Spleen (tissue), 7 donors: ENCODE results near the gene ADAMTS6.

Source experiments
- POLR2AphosphoS5 ChIP-seq, 3 donors: sonication (generic); formaldehyde crosslinking; IDR thresholded peaks; one replicate each; pipeline ENCODE4 v1.5.1; 2017; ENCODE audit warnings: antibody characterized with exemption in 3 of 3
- TF ChIP-seq, protein P1 (sequence below), 11 experiments: fragments of 200-600 bp in 7 of 11; fragments of 450-650 bp in 4 of 11; sonication (generic) in 4 of 11; IDR thresholded peaks in 8 of 11; conservative IDR thresholded peaks in 3 of 11; 1 replicate in 7 of 11; 2 replicates in 4 of 11; pipeline versions ENCODE4 v1.4.0 to v1.8.0; 2016 to 2021; ENCODE audit warnings: antibody characterized with exemption in 11 of 11, inconsistent platforms in 4 of 11, mild to moderate bottlenecking in 1 of 11
- donor health status: DM: no; HTN: no; CAD: no; lungs with moderate emphysema.
- donor health status: DM: no; HTN: no; CAD: no.
- donor health status: DM: no; HTN: no; CAD: no.

DNA sequence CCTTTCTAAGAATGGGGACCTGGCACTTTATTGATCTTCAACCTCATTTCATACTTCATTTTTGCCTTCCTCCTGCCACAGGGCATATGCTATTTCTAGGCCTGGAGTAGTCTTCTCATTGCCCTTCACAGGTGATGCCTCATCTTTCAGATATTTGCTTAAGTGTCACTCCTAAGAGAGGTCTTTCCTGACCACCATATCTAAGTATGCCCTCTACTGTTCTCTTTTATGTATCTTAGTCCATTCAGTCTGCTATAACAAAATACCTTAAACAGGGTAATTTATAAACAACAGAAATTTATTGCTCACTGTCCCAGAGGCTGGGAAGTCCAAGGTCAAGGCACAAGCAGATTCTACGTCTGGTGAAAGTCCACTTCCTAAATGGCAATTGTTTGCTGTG lies 99.1 kb downstream of the ADAMTS6 start:
- TF ChIP-seq, protein P1, sequence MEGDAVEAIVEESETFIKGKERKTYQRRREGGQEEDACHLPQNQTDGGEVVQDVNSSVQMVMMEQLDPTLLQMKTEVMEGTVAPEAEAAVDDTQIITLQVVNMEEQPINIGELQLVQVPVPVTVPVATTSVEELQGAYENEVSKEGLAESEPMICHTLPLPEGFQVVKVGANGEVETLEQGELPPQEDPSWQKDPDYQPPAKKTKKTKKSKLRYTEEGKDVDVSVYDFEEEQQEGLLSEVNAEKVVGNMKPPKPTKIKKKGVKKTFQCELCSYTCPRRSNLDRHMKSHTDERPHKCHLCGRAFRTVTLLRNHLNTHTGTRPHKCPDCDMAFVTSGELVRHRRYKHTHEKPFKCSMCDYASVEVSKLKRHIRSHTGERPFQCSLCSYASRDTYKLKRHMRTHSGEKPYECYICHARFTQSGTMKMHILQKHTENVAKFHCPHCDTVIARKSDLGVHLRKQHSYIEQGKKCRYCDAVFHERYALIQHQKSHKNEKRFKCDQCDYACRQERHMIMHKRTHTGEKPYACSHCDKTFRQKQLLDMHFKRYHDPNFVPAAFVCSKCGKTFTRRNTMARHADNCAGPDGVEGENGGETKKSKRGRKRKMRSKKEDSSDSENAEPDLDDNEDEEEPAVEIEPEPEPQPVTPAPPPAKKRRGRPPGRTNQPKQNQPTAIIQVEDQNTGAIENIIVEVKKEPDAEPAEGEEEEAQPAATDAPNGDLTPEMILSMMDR (IDR thresholded peaks at IDR 0.05 in 8 of 11, conservative IDR thresholded peaks at IDR 0.05 in 3 of 11): no peak
- no peak for TF ChIP-seq POLR2AphosphoS5 (IDR thresholded peaks at IDR 0.05)
